Endothelial cell of umbilical vein (primary cell): ENCODE measurements around the gene ARHGEF26. TPM values are rescaled to one million over a fixed set of nuclear protein-coding genes. Genes with fewer than 3 reads are reported as not detected.

Experiments used
- BruUV-seq: library from RNA; stranded (reverse); fragments of 400-500 nt; replicated peaks from 2 replicates; lab custom pipeline; 2021; lab: Mats Ljungman, UMichigan
- CTCF ChIA-PET: fragments of 300-600, 350-600 bp; sonication (Branson Sonifier 250); formaldehyde crosslinking; loops from one replicate; lab custom pipeline; 2021; ENCODE audit warnings: antibody characterized with exemption, inconsistent platforms; lab: Charles Lee
- POLR2A ChIA-PET: fragments of 300-600, 350-600 bp; sonication (Branson Sonifier 250); formaldehyde crosslinking; loops from one replicate; lab custom pipeline; 2021; ENCODE audit warnings: antibody characterized with exemption, inconsistent platforms; lab: Charles Lee
- DNase-seq: peaks from one replicate; pipeline ENCODE4 v3.0.0-alpha.2; 2011; ENCODE audit warnings: low read depth, low spot score
- FAIRE-seq: peaks from 2 replicates; lab custom pipeline; 2011; peaks lifted over from hg19 to GRCh38; lab: Jason Lieb, UNC
- H2AFZ ChIP-seq: 2 replicates; pipeline ENCODE4 v1.6.0; 2012; ENCODE audit warnings: low read depth, low read length, control low read depth, inconsistent platforms
- H3K27ac ChIP-seq: 2 replicates; pipeline ENCODE4 v1.5.1; 2011; ENCODE audit warnings: low read depth, mild to moderate bottlenecking, control low read depth, low read length, moderate library complexity; ENCODE audit not compliant: insufficient read depth
- H3K27me3 ChIP-seq, 2 experiments: 2 replicates each; pipeline versions ENCODE4 v1.6.0 to v1.6.1; 2011; ENCODE audit warnings: low read length in 2 of 2, mixed read lengths in 1 of 2; ENCODE audit not compliant: control insufficient read depth in 2 of 2, insufficient read depth in 2 of 2
- H3K36me3 ChIP-seq, 2 experiments: 2 replicates in 1 of 2; 3 replicates in 1 of 2; pipeline ENCODE4 v1.5.1; 2011; ENCODE audit warnings: low read length in 2 of 2, mild to moderate bottlenecking in 1 of 2, moderate library complexity in 1 of 2; ENCODE audit not compliant: control insufficient read depth in 2 of 2, insufficient read depth in 2 of 2; ENCODE audit errors: extremely low read depth in 1 of 2
- H3K4me1 ChIP-seq: 3 replicates; pipeline ENCODE4 v1.5.1; 2011; ENCODE audit warnings: mild to moderate bottlenecking, low read length; ENCODE audit not compliant: control insufficient read depth, insufficient read depth; ENCODE audit errors: extremely low read depth
- H3K4me2 ChIP-seq: 2 replicates; pipeline ENCODE4 v1.6.1; 2011; ENCODE audit warnings: low read length, control low read depth, mixed read lengths; ENCODE audit not compliant: insufficient read depth
- H3K4me3 ChIP-seq, 3 experiments: fragments of 200-600 bp in 1 of 3; sonication (generic), shearing (Covaris generic) in 1 of 3; replicated peaks in 1 of 3; 2 replicates each; pipeline ENCODE4 v1.5.1; 2011 to 2016; ENCODE audit warnings: control low read depth in 3 of 3, low read length in 3 of 3, mild to moderate bottlenecking in 2 of 3, inconsistent platforms in 1 of 3, low read depth in 1 of 3, moderate library complexity in 1 of 3; ENCODE audit not compliant: insufficient read depth in 1 of 3
- H3K79me2 ChIP-seq: 2 replicates; pipeline ENCODE4 v1.6.0; 2012; ENCODE audit warnings: low read length, inconsistent platforms; ENCODE audit not compliant: control insufficient read depth, insufficient read depth
- H3K9ac ChIP-seq: replicated peaks from 2 replicates; pipeline ENCODE3; 2011; ENCODE audit warnings: low read length, control low read depth; ENCODE audit not compliant: insufficient read depth; ENCODE audit errors: extremely low read depth
- H3K9me1 ChIP-seq: replicated peaks from 3 replicates; pipeline ENCODE4 v1.6.0; 2011; ENCODE audit warnings: mild to moderate bottlenecking, low read length; ENCODE audit not compliant: control insufficient read depth, insufficient read depth; ENCODE audit errors: extremely low read depth
- H3K9me3 ChIP-seq: replicated peaks from 2 replicates; pipeline ENCODE4 v1.5.1; 2012; ENCODE audit warnings: low read length, inconsistent platforms; ENCODE audit not compliant: control insufficient read depth, insufficient read depth
- H4K20me1 ChIP-seq: replicated peaks from 2 replicates; pipeline ENCODE3; 2011; ENCODE audit warnings: mild to moderate bottlenecking, low read length; ENCODE audit not compliant: control insufficient read depth, insufficient read depth; ENCODE audit errors: extremely low read depth
- CTCF ChIP-seq, 2 donors: IDR thresholded peaks; 1 replicate in 1 of 2; 2 replicates in 1 of 2; pipeline ENCODE4 v1.5.1; 2011; ENCODE audit warnings: low read length in 2 of 2, mild to moderate bottlenecking in 2 of 2, moderate library complexity in 2 of 2, control low read depth in 1 of 2, inconsistent platforms in 1 of 2, low read depth in 1 of 2; ENCODE audit not compliant: insufficient read depth in 1 of 2; ENCODE audit errors: extremely low read depth in 1 of 2
- EZH2 ChIP-seq: IDR thresholded peaks from 2 replicates; pipeline ENCODE4 v1.6.1; 2012; ENCODE audit warnings: borderline replicate concordance, low read depth, mild to moderate bottlenecking, moderate library complexity, low read length, inconsistent platforms; ENCODE audit not compliant: severe bottlenecking
- GATA2 ChIP-seq: IDR thresholded peaks from 2 replicates; pipeline ENCODE4 v1.7.0; 2011; ENCODE audit warnings: low read depth, mild to moderate bottlenecking, moderate library complexity, mixed read lengths, low read length; ENCODE audit not compliant: insufficient read length, insufficient read depth
- MAX ChIP-seq: IDR thresholded peaks from 2 replicates; pipeline ENCODE4 v1.6.1; 2011; ENCODE audit not compliant: insufficient read depth, insufficient read length
- MYC ChIP-seq: IDR thresholded peaks from one replicate; pipeline ENCODE4 v1.6.1; 2011; ENCODE audit warnings: mild to moderate bottlenecking, low read depth, low read length
- dilution Hi-C: fragments of 300-500 bp; cut with MboI; formaldehyde crosslinking; loops from one replicate; pipeline ENCODE4 v1.15.0; 2019; ENCODE audit warnings: low sequenced_read_pairs; ENCODE audit not compliant: extremely low pct_ligation_motif_present
- intact Hi-C: fragments of 100-400 bp; cut with micrococcal nuclease; formaldehyde crosslinking; loops from one replicate; pipeline ENCODE4 v1.10.0; 2022
- polyA plus RNA-seq, 4 experiments: library from polyadenylated mRNA; depleted of rRNA in 3 of 4; stranded (reverse) in 3 of 4; unstranded in 1 of 4; fragments of >200 nt; gene quantifications; 2 replicates each; pipeline versions ENCODE4 v1.2.1 to v1.2.3, GENCODE V29; 2011 to 2012; ENCODE audit warnings: missing spikeins in 1 of 4
- total RNA-seq: library from RNA; stranded (reverse); gene quantifications from 2 replicates; pipeline ENCODE4 v1.2.3, GENCODE V29; 2021

ARHGEF26 gene
- total and polyA plus RNA-seq, 2 donors (not counting 3 experiments of a cell fraction or from before 2014, with no cell fraction given), result 0.57 to 2.9 TPM

GRCh38 chr3:154240235-154240634 lies 119.0 kb downstream of the ARHGEF26 start:
- H3K27me3 ChIP-seq, result no peaks in the 10 kb centered on the region
- intact Hi-C loops (no loop called here), dilution Hi-C loops (no loop called here)
- no peak overlapping the region for H3K4me3 ChIP-seq
- no TSS peak for BruUV-seq
- no peak overlapping the region for H3K27ac ChIP-seq
- TF ChIP-seq CTCF (IDR thresholded peaks at IDR 0.05; ENCODE audit: extremely low read depth in 1 of 2, insufficient read depth in 1 of 2, low read depth in 1 of 2, low read length in 2 of 2) (no peak), MYC (no peak), EZH2 (no peak), GATA2 (no peak)
- no peaks in the 10 kb centered on the region for H3K36me3 ChIP-seq
- ChIA-PET POLR2A (no interaction called here), CTCF (interaction anchor here (0.8 to 1.3 kb wide), 4 partner anchors 11 to 92 kb away, joined by 3 to 7 read pairs (median 5); no protein-coding TSS in a partner anchor)
- H3K4me2 ChIP-seq, result no peak overlapping the region
- no peaks in the 10 kb centered on the region for H3K79me2 ChIP-seq
- no peak overlapping the region for H2AFZ ChIP-seq
- H4K20me1 ChIP-seq, result no peaks in the 10 kb centered on the region
- no peaks in the 10 kb centered on the region for H3K9me1 ChIP-seq
- FAIRE-seq (no peak), DNase-seq (no peak)
- H3K9me3 ChIP-seq, result no peaks in the 10 kb centered on the region
- no peak overlapping the region for H3K9ac ChIP-seq
- H3K4me1 ChIP-seq, result peaks cover 9% of the 10 kb centered on the region

GRCh38 chr3:154241496-154241895 lies 120.3 kb downstream of the ARHGEF26 start:
- no peaks in the 10 kb centered on the region for H4K20me1 ChIP-seq
- H3K27ac ChIP-seq, result no peak overlapping the region
- H3K4me1 ChIP-seq, result peaks cover 10% of the 10 kb centered on the region
- POLR2A ChIA-PET, result no interaction called here
- dilution Hi-C loops, result no loop called here
- no peaks in the 10 kb centered on the region for H3K36me3 ChIP-seq
- no peaks in the 10 kb centered on the region for H3K9me1 ChIP-seq
- no TSS peak for BruUV-seq
- H3K4me3 ChIP-seq, result no peak overlapping the region
- DNase-seq (no peak), FAIRE-seq (no peak)
- no peak overlapping the region for H3K9ac ChIP-seq
- H3K9me3 ChIP-seq, result no peaks in the 10 kb centered on the region
- H3K79me2 ChIP-seq, result no peaks in the 10 kb centered on the region
- no peak overlapping the region for H2AFZ ChIP-seq
- no peak for TF ChIP-seq MAX
- H3K4me2 ChIP-seq, result no peak overlapping the region
- intact Hi-C loops, result no loop called here
- no peaks in the 10 kb centered on the region for H3K27me3 ChIP-seq
- CTCF ChIA-PET, result no interaction called here
